GM21786 (cell line): Measurements from ENCODE around the gene DLL1.
"Not testable (repeated sequence)": the region's sequence is repeated elsewhere in the genome, so short reads cannot be mapped to it uniquely, and the experiment has no call there.

Experiments used
- ATAC-seq: cut with Tn5 transposase; IDR thresholded peaks from one replicate; pipeline ENCODE4 v1.9.1; 2021; ENCODE audit not compliant: unreplicated experiment

The DLL1 gene

GRCh38 chr6:170290296-170291128 lies at the start of gene DLL1:
Gene DLL1 (minus strand): TSS chr6:170291078. CDS start chr6:170290139, 939 bp downstream.
- no peak for ATAC-seq

GRCh38 chr6:170335199-170335598 lies 44.3 kb upstream of the DLL1 start:
- ATAC-seq: not testable (repeated sequence)

GRCh38 chr6:170329321-170329720 lies 38.4 kb upstream of the DLL1 start:
- no peak for ATAC-seq

GRCh38 chr6:170317718-170318117 lies 26.8 kb upstream of the DLL1 start:
- no peak for ATAC-seq

- no peak for ATAC-seq
Measured at GRCh38 chr6:170317076-170317475, 26.2 kb upstream of the DLL1 start.

- ATAC-seq: no peak
Measured at GRCh38 chr6:170316071-170316470, 25.2 kb upstream of the DLL1 start.

- ATAC-seq: no peak
Measured at GRCh38 chr6:170314983-170315382, 24.1 kb upstream of the DLL1 start.

GRCh38 chr6:170313716-170314295 lies 22.9 kb upstream of the DLL1 start:
- no peak for ATAC-seq

- ATAC-seq: no peak
Measured at GRCh38 chr6:170312876-170313275, 22.0 kb upstream of the DLL1 start.

- ATAC-seq: no peak
Measured at GRCh38 chr6:170311696-170312095, 20.8 kb upstream of the DLL1 start.

- no peak for ATAC-seq
Measured at GRCh38 chr6:170308761-170309160, 17.9 kb upstream of the DLL1 start.

GRCh38 chr6:170307080-170307545 lies 16.2 kb upstream of the DLL1 start:
- no peak for ATAC-seq

- ATAC-seq: peak; percentile 98
Measured at GRCh38 chr6:170306324-170307079, 15.6 kb upstream of the DLL1 start, which contains the start of gene FAM120B. Gene FAM120B (plus strand): TSS chr6:170306758. CDS start chr6:170317391, 10,633 bp downstream.

GRCh38 chr6:170305805-170306323 lies 15.0 kb upstream of the DLL1 start:
- no peak for ATAC-seq

- no peak for ATAC-seq
Measured at GRCh38 chr6:170301184-170301583, 10.3 kb upstream of the DLL1 start.

- no peak for ATAC-seq
Measured at GRCh38 chr6:170298688-170299087, 7.8 kb upstream of the DLL1 start.

- ATAC-seq: no peak
Measured at GRCh38 chr6:170297576-170298330, 6.9 kb upstream of the DLL1 start.

- no peak for ATAC-seq
Measured at GRCh38 chr6:170296746-170297575, 6.1 kb upstream of the DLL1 start.

GRCh38 chr6:170296423-170296745 lies 5.5 kb upstream of the DLL1 start:
- no peak for ATAC-seq
